ENCODE data around the gene CASS4.
"Not testable (repeated sequence)": the region's sequence is repeated elsewhere in the genome, so short reads cannot be mapped to it uniquely, and the experiment has no call there.

The CASS4 gene

DNA sequence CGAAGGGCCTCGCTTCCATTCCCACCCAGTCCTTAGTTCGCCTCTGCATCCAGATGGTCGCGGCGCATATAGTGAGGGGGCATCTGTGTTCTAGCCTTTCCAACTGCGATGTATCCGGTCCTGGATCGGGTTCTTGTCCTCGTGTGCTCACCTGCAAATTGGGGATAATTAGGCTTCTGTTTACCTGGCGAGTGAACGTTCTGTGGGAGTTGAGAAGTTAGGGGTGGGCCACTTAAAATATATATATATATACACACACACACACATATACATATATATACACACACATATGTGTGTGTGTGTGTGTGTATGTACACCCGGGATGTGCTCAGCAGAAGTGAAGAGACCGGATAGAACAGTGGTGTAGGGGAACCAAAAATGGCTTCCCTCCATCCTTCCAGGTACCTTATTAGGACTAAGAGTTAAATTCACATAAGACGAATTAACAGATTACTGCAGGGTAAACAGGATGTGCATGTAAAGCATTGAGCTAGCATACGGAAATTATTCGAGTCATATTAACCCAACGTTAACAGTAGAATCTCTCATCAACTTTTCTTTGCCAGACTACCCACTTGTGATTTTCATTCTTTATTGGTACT lies 19.1 kb upstream of the CASS4 start:
- peak; percentile 50 for DNase-seq (ENCODE audit: low spot score)

DNA sequence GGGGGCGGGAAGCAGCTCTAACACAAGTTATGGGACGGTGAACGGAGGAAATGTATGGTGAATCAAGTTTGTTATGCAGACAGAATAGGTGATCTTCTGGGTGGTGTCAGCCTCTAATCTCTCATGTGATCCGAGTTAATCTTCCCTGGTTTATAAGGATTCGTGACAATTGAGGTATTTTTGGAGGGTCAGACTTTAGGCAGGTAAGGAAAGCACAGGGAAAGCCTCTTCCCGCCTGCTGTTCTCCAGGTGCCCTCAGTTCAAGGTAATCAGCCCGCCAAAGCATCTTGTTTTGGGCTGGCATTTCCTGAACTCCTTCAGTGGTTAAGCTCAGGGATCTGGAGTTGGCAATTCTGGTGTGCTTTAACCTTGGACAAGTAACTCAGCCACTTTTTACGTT lies 18.4 kb upstream of the CASS4 start:
- no peak for DNase-seq (ENCODE audit: low spot score)

- no peak for DNase-seq (ENCODE audit: low spot score)
Observed at GRCh38 chr20:56395166-56395565, 16.9 kb upstream of the CASS4 start.

DNA sequence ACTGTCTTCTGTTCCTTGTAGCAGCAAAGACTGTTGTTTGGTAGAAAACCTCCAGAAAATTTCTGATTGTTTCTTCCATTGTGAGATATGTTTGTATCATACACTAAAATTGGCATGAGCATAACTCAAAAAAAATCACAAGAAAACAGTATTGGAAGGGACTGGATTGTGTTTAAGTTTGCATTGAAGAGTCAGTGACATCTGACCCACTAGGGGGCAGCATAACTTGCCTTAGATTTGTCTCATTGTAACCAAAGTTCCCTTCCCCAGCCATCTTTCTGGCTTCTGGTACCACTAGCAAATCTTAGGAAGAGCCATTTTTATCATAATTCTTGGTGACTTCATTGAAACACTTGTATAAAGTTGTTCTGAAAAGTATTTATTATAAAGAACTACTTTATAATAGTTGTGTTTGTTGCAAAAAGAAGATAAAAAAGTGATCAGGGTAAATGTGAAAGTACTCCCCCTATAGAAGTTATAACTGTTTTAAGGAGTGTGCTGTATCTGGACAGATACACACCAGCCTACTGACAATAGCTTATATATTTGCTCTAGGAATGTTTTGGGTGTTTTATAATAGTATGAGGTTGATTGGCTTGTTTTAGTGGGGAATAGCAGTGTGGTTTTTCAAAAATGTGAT lies 11.9 kb upstream of the CASS4 start:
- DNase-seq (ENCODE audit: low spot score) = peak; percentile 75

DNA sequence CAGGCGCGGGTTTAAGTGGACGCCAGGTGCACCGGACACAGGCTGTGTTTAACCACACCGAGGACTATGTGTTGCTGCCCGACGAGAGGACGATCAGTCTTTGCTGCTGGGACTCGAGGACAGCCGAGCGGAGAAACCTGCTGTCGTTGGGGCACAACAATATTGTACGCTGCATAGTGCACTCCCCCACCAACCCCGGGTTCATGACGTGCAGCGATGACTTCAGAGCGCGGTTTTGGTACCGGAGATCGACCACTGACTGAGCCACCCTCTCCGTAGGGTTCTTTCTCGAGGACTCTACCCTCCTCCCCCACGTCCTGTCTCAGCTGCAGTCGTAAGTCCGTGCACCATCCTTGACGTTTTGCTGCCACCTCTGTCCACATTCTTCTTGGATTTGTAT lies 8.6 kb upstream of the CASS4 start:
- no peak for DNase-seq (ENCODE audit: low spot score)

DNA sequence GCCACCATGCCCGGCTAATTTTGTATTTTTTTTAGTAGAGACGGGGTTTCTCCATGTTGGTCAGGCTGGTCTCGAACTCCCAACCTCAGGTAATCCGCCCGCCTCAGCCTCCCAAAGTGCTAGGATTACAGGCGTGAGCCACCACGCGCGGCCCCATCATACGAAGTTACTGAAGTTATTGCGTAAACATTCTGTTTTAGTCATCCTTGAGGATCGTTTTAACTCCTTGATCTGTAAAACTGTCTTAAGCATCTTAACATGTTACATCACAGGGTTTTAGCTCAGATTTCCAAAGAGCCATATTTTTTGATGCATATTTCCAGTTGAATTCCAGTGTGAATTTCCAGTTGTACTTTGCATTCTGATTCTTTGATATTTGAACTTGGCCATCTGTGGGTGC lies 6.7 kb upstream of the CASS4 start:
- not testable (repeated sequence) for DNase-seq (ENCODE audit: low spot score)

DNA sequence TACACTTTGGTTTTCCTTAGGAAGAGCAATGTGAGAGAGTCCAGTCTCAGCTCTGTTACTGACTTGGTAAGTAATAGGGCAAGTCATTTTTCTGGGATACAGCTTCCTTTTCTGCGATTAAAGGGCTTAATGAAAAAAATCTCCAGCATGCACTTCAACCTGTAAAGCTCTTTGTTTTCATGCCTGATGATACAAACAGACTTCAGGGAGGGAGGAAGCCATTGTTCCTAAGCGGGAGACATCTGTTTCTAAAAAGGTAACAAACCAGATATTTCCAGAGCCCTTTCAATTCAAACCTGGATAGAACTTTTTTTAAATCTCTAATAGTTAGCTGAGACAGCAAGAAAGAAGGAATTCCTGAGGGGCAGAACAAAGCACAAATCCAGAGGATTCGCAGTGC lies 5.2 kb upstream of the CASS4 start:
- no peak for DNase-seq (ENCODE audit: low spot score)

DNA sequence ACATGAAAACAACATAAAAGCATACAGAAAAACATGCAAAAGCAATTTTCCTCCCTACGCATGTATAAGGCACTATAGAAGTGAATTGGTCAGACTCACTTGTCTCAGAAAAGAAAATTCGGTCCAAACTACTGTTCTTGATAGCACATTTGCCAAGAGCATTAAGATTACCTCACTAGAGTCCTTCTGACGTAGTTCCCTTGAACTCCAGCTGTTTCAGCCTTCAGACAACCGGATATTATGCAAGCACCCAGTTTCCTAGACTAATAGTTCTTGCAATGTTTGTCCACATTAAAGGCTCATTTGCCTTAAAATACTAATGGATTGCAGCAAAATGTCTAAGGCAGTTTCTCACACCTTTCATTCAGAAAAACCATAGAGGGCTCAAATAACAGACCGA lies 2.5 kb upstream of the CASS4 start:
- no peak for DNase-seq (ENCODE audit: low spot score)

DNA sequence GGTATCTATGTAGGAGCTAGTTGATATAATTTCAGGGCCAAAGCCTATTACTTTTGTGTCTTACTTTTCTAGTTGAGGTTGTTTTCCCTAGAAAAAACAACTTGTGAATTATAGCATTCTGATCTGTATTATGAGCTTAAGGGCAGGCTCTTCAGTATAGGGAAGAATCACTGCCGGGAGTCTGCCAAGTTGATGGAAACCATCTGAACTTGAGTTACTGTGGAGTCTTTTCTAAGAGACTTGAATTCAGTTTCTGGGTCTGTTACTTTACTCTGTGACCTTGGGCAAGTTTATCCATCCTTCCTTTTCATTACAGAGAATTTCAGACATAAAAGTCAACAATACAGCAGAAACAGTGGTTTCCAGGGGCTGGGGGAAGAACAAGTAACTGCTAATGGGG lies 2.1 kb upstream of the CASS4 start:
- no peak for DNase-seq (ENCODE audit: low spot score)

DNA sequence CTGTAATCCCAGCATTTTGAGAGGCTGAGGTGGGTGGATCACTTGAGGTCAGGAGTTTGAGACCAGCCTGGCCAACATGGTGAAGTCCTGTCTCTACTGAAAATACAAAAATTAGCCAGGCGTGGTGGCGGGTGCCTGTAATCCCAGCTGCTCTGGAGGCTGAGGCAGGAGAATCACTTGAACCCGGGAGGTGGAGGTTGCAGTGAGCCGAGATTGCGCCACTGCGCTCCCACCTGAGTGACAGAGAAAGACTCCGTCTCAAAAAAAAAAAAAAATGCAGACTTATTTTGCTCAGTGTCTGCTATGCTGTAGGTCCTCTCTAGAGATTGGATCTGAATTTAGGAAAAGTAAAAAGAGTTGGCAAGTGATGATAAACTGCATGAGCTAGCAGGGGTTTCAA lies 773 bp upstream of the CASS4 start:
- DNase-seq (ENCODE audit: low spot score) = not testable (repeated sequence)

DNA sequence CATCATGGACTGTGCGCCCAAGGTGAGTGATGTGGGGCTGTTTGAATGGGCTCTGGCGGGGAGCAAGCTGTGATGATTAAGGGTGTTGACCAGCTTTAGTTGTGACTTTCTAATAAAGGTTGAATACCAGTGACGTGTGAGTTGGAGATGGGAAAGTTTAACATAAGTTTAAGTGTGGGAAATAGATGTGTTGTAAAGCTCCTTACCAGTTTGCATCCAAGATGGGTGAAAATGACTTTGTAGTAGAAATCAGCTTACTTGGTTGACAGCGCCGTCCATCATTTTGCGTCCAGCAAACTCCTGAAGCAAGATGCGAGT lies 372 bp downstream of the CASS4 start:
- no peak for DNase-seq (ENCODE audit: low spot score)

DNA sequence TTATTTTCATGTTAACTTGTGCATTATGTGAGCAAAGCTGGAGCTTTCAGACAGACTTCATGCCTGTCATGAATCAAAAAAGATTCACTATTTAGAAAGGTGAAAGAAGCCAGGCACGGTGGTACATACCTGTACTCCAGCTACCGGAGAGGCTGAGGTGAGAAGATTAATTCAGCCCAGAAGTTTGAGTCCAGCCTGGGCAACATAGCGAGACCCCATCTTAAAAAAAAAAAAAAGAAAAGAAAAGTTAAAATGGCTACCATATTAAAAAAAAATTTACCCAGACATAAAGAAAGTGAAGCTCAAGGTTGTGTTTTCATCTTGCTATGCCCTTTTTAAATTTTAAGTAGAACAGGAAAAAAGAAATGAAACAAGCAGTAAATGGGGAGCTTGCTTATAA lies 889 bp downstream of the CASS4 start:
- DNase-seq (ENCODE audit: low spot score) = no peak

- DNase-seq (ENCODE audit: low spot score) = no peak
Observed at GRCh38 chr20:56414842-56415765, 3.0 kb downstream of the CASS4 start.

GRCh38 chr20:56417402-56417801 lies 5.3 kb downstream of the CASS4 start:
- DNase-seq (ENCODE audit: low spot score) = no peak

- no peak for DNase-seq (ENCODE audit: low spot score)
Observed at GRCh38 chr20:56417911-56418310, 5.9 kb downstream of the CASS4 start.

GRCh38 chr20:56418385-56418861 lies 6.4 kb downstream of the CASS4 start:
- DNase-seq (ENCODE audit: low spot score) = no peak

DNA sequence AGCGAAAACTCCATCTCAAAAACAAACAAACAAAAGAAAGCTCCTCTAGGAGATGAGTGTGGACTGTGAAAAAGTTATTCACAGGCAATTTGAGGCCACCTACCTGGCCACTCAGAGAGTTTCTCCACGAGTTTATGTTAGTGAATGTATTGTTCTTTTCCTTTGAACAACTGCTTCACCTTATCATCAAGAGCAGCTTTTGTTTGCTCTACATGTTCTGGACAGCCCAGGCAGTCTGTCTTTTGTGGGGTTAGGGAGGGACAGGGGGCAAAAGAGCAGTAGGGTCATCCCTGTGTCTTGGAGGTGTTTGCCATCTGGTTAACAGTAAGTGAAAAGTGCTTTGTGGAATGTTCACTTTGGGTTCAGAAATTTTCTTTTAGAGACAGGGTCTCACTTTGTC lies 8.0 kb downstream of the CASS4 start:
- DNase-seq (ENCODE audit: low spot score) = no peak

DNA sequence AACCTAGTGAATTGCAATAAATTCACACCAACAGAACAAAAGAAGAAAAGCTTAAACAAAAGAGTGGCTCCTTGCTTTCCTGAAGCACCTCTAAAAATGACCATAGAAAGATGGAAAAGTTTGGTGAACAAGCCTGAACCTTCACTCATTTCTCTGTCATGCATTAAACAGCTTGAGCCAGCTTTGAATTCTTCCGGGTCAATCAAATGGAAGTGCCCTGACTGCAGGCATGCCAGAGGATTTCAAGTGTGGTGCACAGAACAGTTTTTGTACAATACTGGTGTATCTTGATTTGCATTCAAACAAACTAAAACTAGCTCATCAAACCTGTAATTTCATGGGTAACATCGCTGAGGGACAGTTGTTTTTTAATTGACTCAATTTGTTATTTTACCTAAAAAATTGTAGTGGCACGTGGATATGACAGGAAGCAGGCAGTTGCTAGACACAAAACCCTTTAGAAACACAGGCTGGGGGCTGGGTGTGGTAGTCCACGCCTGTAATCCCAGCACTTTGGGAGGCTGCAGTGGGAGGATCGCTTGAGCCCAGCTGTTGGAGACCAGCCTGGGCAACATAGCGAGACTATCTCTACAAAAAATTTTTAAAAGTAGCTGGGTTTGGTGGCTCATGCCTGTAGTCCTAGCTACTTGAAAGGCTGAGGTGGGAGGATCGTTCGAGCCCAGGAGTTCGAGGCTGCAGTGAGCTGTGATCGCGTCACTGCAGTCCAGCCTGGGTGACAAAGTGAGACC lies 9.1 kb downstream of the CASS4 start:
- no peak for DNase-seq (ENCODE audit: low spot score)

DNA sequence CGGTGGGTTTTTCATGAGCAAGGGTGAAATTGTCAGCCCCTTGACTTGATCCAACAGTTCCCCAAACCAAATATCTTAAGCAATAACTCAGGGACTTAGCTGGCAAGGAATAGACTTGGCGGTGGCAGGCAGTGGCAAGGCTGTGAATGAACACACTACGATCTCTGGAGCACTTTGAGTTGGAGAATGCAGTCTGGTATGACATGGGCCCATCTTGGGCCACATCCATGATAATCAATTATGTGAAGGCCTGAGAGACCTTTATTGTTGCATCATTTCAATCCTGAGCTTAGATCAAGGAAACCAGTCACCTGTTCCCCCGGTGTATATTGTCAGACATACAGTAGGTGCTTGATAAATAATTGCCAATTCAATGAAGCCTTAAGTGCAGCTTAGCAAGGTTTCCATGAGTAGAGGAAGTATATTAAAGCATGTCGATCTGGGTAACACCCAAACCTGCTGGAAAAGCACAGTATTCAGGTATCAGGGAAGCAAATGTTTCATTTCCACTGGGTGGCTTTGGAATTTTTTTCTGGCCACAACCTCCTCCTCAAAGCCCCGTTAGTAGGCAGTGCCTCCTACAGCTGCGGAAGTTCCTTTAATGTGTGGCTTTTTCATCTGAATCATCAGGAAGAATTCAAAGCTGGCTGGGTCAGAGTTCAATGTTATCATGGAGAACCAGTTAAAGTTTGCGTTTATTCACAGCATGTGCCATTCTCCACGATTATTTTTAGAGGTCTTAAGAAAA lies 10.2 kb downstream of the CASS4 start:
- DNase-seq (ENCODE audit: low spot score) = no peak

GRCh38 chr20:56422824-56423189 lies 10.7 kb downstream of the CASS4 start:
- no peak for DNase-seq (ENCODE audit: low spot score)

- DNase-seq (ENCODE audit: low spot score) = no peak
Observed at GRCh38 chr20:56423211-56423610, 11.2 kb downstream of the CASS4 start.

- no peak for DNase-seq (ENCODE audit: low spot score)
Observed at GRCh38 chr20:56423886-56424285, 11.8 kb downstream of the CASS4 start.

Data from NAMALWA (cell line).